OCI-LY3 (cell line): ENCODE data around the gene SPATA31E1.

Experiments used
- EZH2phosphoT487 ChIP-seq: fragments of 200-600 bp; shearing (Covaris generic); IDR thresholded peaks from 2 replicates; pipeline ENCODE4 v1.6.1; 2018; ENCODE audit warnings: antibody characterized with exemption, mixed run types, low read depth
- TF ChIP-seq, protein P1 (sequence below): fragments of 200-600, 300-600 bp; sonication (generic); IDR thresholded peaks from 2 replicates; pipeline ENCODE4 v1.5.1; 2014; ENCODE audit warnings: antibody characterized with exemption, low read length, low read depth

DNA sequence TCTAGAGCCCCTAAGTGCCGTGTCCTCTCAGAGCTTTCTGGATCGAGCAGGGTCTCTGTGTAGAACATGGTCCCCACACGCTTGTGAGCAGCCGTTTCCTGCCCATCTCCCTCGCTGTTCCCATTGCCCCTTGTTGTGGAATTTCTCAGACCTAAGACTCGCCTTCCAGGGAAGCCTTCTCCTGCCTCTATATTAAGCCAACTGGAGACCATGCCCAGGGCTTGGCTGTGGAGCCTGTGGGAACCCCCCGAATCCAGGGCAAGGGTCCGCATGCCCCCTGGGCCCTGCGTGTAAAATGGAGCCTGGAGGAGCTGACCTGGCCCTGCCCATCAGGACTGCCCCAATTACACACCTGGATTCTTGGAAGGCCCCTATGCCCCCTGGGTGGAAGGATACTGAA lies 14.5 kb upstream of the SPATA31E1 start:
- TF ChIP-seq, protein P1, sequence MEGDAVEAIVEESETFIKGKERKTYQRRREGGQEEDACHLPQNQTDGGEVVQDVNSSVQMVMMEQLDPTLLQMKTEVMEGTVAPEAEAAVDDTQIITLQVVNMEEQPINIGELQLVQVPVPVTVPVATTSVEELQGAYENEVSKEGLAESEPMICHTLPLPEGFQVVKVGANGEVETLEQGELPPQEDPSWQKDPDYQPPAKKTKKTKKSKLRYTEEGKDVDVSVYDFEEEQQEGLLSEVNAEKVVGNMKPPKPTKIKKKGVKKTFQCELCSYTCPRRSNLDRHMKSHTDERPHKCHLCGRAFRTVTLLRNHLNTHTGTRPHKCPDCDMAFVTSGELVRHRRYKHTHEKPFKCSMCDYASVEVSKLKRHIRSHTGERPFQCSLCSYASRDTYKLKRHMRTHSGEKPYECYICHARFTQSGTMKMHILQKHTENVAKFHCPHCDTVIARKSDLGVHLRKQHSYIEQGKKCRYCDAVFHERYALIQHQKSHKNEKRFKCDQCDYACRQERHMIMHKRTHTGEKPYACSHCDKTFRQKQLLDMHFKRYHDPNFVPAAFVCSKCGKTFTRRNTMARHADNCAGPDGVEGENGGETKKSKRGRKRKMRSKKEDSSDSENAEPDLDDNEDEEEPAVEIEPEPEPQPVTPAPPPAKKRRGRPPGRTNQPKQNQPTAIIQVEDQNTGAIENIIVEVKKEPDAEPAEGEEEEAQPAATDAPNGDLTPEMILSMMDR: no peak
- no peak for TF ChIP-seq EZH2phosphoT487
